Measurements from ENCODE around the gene ADAMTS12. TPM values are rescaled to one million over a fixed set of nuclear protein-coding genes. Genes with fewer than 3 reads are reported as not detected.

Gene ADAMTS12
- total and polyA plus RNA-seq, 2 of the 8 experiments (the other 6 are each of a cell fraction or from before 2014, with no cell fraction given): 6.4 to 12.8 TPM

GRCh38 chr5:33701251-33701650 is 190.5 kb downstream of the ADAMTS12 start:
- POLR2A ChIA-PET (ENCODE audit: partially characterized antibody): no interaction called here

More at GRCh38 chr5:33701251-33701650, 190.5 kb downstream of the ADAMTS12 start:
- H3K4me1 ChIP-seq (replicated peaks in 1 of 4; ENCODE audit: control insufficient read depth in 3 of 4, insufficient read depth in 4 of 4, low read length in 3 of 4): 0 out of 7 replicates have a peak, but pooled peaks cover 0 to 3% (median 0%) of the 10 kb centered on the region in 4 experiments
- no peak overlapping the region for H3K14ac ChIP-seq (ENCODE audit: insufficient read length)
- H3K23ac ChIP-seq (ENCODE audit: insufficient read length): no peak overlapping the region
- no peak overlapping the region for H2AFZ ChIP-seq (ENCODE audit: low read length)
- H3K18ac ChIP-seq (ENCODE audit: extremely low read depth, low read length): no peak overlapping the region
- no peaks in the 10 kb centered on the region for H3K27me3 ChIP-seq (replicated peaks in 1 of 4; ENCODE audit: control insufficient read depth in 3 of 4, extremely low read depth in 1 of 4, insufficient read depth in 3 of 4, low read length in 3 of 4)
- no peak overlapping the region for H4K91ac ChIP-seq (replicated peaks; ENCODE audit: insufficient read length, low read length)
- H2BK20ac ChIP-seq (ENCODE audit: low read length): no peak overlapping the region
- no peaks in the 10 kb centered on the region for H3K79me1 ChIP-seq (ENCODE audit: low read depth, low read length)
- H3K9ac ChIP-seq (replicated peaks in 1 of 4; ENCODE audit: extremely low read depth in 1 of 4, low read depth in 3 of 4, low read length in 3 of 4): no peak overlapping the region
- no peak overlapping the region for H3K27ac ChIP-seq (ENCODE audit: low read depth, low read length)
- H2BK12ac ChIP-seq (ENCODE audit: low read depth, low read length): no peak overlapping the region
- H2BK15ac ChIP-seq (ENCODE audit: low read length): no peak overlapping the region
- no peak overlapping the region for H3K4ac ChIP-seq (replicated peaks; ENCODE audit: insufficient read length, low read depth, low read length)
- H2AK5ac ChIP-seq (ENCODE audit: low read depth, low read length): no peak overlapping the region
- H3K4me3 ChIP-seq (ENCODE audit: extremely low read depth in 1 of 4, insufficient read depth in 2 of 4, low read depth in 3 of 4, low read length in 4 of 4): no peak overlapping the region
- no peaks in the 10 kb centered on the region for H4K20me1 ChIP-seq (replicated peaks in 1 of 2; ENCODE audit: control insufficient read depth in 1 of 2, insufficient read depth in 2 of 2, low read length in 2 of 2)
- DNase-seq (ENCODE audit: low read depth in 1 of 2, low spot score in 2 of 2): no peak
- H3K79me2 ChIP-seq (ENCODE audit: control insufficient read depth in 1 of 2, insufficient read depth in 2 of 2, low read length in 2 of 2): no peaks in the 10 kb centered on the region
- H3K23me2 ChIP-seq (ENCODE audit: low read depth, low read length): no peaks in the 10 kb centered on the region
- no peak overlapping the region for H4K5ac ChIP-seq (ENCODE audit: insufficient read length, low read depth, low read length)
- no peak for FAIRE-seq
- H3K56ac ChIP-seq (replicated peaks; ENCODE audit: insufficient read length, low read depth, low read length): no peak overlapping the region
- no peaks in the 10 kb centered on the region for H3K36me3 ChIP-seq (ENCODE audit: control insufficient read depth in 2 of 4, insufficient read depth in 4 of 4, low read length in 3 of 4)
- H3K4me2 ChIP-seq (ENCODE audit: insufficient read depth in 1 of 2, low read depth in 2 of 2, low read length in 2 of 2): no peak overlapping the region
- CTCF ChIA-PET (ENCODE audit: partially characterized antibody): interaction anchor here (1.0 to 1.4 kb wide), 2 partner anchors 29 to 233 kb away, joined by 3 to 6 read pairs; no protein-coding TSS in a partner anchor
- H2BK120ac ChIP-seq (replicated peaks; ENCODE audit: low read depth, low read length): no peak overlapping the region
- no peak overlapping the region for H4K8ac ChIP-seq (ENCODE audit: extremely low read depth, insufficient read depth, low read length)
- no peak for TF ChIP-seq EZH2 (IDR thresholded peaks at IDR 0.05; ENCODE audit: low read depth, low read length, severe bottlenecking)
- TF ChIP-seq SIX5 (IDR thresholded peaks at IDR 0.05; ENCODE audit: low read depth, low read length): no peak
- no peak for TF ChIP-seq SIN3A (conservative IDR thresholded peaks at IDR 0.05 in 1 of 2, IDR thresholded peaks at IDR 0.05 in 1 of 2; ENCODE audit: low read depth in 1 of 2, low read length in 2 of 2)
- TF ChIP-seq CBX5 (IDR thresholded peaks at IDR 0.05; ENCODE audit: low read depth, low read length): no peak
- no peak for TF ChIP-seq BRCA1 (IDR thresholded peaks at IDR 0.05; ENCODE audit: low read depth, low read length)
- TF ChIP-seq CHD2 (IDR thresholded peaks at IDR 0.05; ENCODE audit: low read length): no peak
- no peak for TF ChIP-seq SP4 (IDR thresholded peaks at IDR 0.05; ENCODE audit: low read length)
- TF ChIP-seq CEBPB (IDR thresholded peaks at IDR 0.05; ENCODE audit: low read depth, low read length): no peak
- TF ChIP-seq TAF7 (optimal IDR thresholded peaks at IDR 0.05; ENCODE audit: borderline replicate concordance, low read depth, low read length): no peak
- TF ChIP-seq ASH2L (IDR thresholded peaks at IDR 0.05; ENCODE audit: low read length): no peak
- no peak for TF ChIP-seq MAFK (IDR thresholded peaks at IDR 0.05; ENCODE audit: low read depth, low read length)
- TF ChIP-seq RFX5 (IDR thresholded peaks at IDR 0.05; ENCODE audit: borderline replicate concordance, low read depth, low read length): no peak
- no peak for TF ChIP-seq CBX8 (IDR thresholded peaks at IDR 0.05; ENCODE audit: borderline replicate concordance, low read depth, low read length)
- TF ChIP-seq TCF12 (IDR thresholded peaks at IDR 0.05; ENCODE audit: low read depth, low read length): no peak
- no peak for TF ChIP-seq E2F6 (IDR thresholded peaks at IDR 0.05)
- no peak overlapping the region for H2BK5ac ChIP-seq (ENCODE audit: low read depth, low read length)
- WGBS, 2 experiments (ENCODE audit: extremely low coverage in 1 of 2, insufficient coverage in 1 of 2, insufficient read length in 1 of 2, insufficient replicate concordance in 2 of 2, low coverage in 1 of 2, low lambda C conversion rate in 2 of 2, missing lambda C conversion rate in 1 of 2): 82% methylated on average over 3 of the region's 3 CpGs; no CpG with 5 or more reads in 1 of the 2 experiments
- H3K9me3 ChIP-seq (ENCODE audit: insufficient read depth in 2 of 2, low read depth in 1 of 2, low read length in 1 of 2): no peaks in the 10 kb centered on the region

All from H1 (cell line).